Common myeloid progenitor, CD34-positive (primary cell): ENCODE data around the gene R3HDM1.
"Not testable (repeated sequence)": the region's sequence is repeated elsewhere in the genome, so short reads cannot be mapped to it uniquely, and the experiment has no call there.

ENCODE experiments used
- CTCF ChIA-PET: fragments of 350-600 bp; sonication (Branson Sonifier 250); formaldehyde crosslinking; loops from one replicate; lab custom pipeline; 2021; ENCODE audit warnings: antibody characterized with exemption; lab: Charles Lee
- POLR2A ChIA-PET: fragments of 350-600 bp; sonication (Branson Sonifier 250); formaldehyde crosslinking; loops from one replicate; lab custom pipeline; 2021; ENCODE audit warnings: antibody characterized with exemption; lab: Charles Lee
- DNase-seq, 3 donors: peaks; one replicate each; pipeline versions ENCODE4 v3.0.0 to v3.0.0-alpha.2; 2013
- H3K27ac ChIP-seq, 2 experiments: 1 replicate in 1 of 2; 2 replicates in 1 of 2; pipeline ENCODE4 v1.7.0; 2013; ENCODE audit warnings: inconsistent platforms in 2 of 2, low read length in 2 of 2, mild to moderate bottlenecking in 2 of 2, low read depth in 1 of 2, moderate library complexity in 1 of 2; ENCODE audit not compliant: severe bottlenecking in 2 of 2, insufficient read depth in 1 of 2, poor library complexity in 1 of 2
- H3K27me3 ChIP-seq, 5 experiments: replicated peaks in 2 of 5; 1 replicate in 3 of 5; 2 replicates in 2 of 5; pipeline versions ENCODE4 v1.6.1 to v1.7.0; 2013; ENCODE audit warnings: low read length in 4 of 5, mild to moderate bottlenecking in 2 of 5, moderate library complexity in 2 of 5, inconsistent platforms in 1 of 5; ENCODE audit not compliant: insufficient read depth in 5 of 5, control insufficient read depth in 4 of 5
- H3K36me3 ChIP-seq, 4 experiments: 1 replicate in 2 of 4; 2 replicates in 2 of 4; pipeline versions ENCODE4 v1.6.1 to v1.7.0; 2013; ENCODE audit warnings: low read length in 3 of 4, control low read depth in 1 of 4, mild to moderate bottlenecking in 1 of 4; ENCODE audit not compliant: control insufficient read depth in 4 of 4, insufficient read depth in 4 of 4
- H3K4me1 ChIP-seq, 4 experiments: 1 replicate in 3 of 4; 2 replicates in 1 of 4; pipeline versions ENCODE4 v1.6.1 to v1.7.1; 2013; ENCODE audit warnings: low read length in 3 of 4, mild to moderate bottlenecking in 3 of 4, control low read depth in 1 of 4, inconsistent platforms in 1 of 4, moderate library complexity in 1 of 4; ENCODE audit not compliant: control insufficient read depth in 4 of 4, insufficient read depth in 4 of 4; ENCODE audit errors: control extremely low read depth in 1 of 4
- H3K4me3 ChIP-seq, 7 experiments: 1 replicate in 4 of 7; 2 replicates in 3 of 7; pipeline versions ENCODE4 v1.5.1 to v1.7.0; 2013; ENCODE audit warnings: mild to moderate bottlenecking in 7 of 7, low read length in 6 of 7, moderate library complexity in 6 of 7, inconsistent platforms in 2 of 7, low read depth in 2 of 7, control low read depth in 1 of 7; ENCODE audit not compliant: insufficient read depth in 4 of 7, control insufficient read depth in 1 of 7; ENCODE audit errors: extremely low read depth in 1 of 7
- H3K9me3 ChIP-seq, 5 experiments: 1 replicate in 4 of 5; 2 replicates in 1 of 5; pipeline versions ENCODE4 v1.6.1 to v1.7.1; 2013; ENCODE audit warnings: low read length in 4 of 5, mild to moderate bottlenecking in 2 of 5, inconsistent platforms in 1 of 5, low read depth in 1 of 5, moderate library complexity in 1 of 5; ENCODE audit not compliant: control insufficient read depth in 4 of 5, insufficient read depth in 2 of 5; ENCODE audit errors: control extremely low read depth in 1 of 5
- WGBS: methylation state at CpG from one replicate; pipeline ENCODE4 v1.1.5; 2013; ENCODE audit not compliant: insufficient coverage; 5-methylcytosine and 5-hydroxymethylcytosine counted together

The R3HDM1 gene

DNA sequence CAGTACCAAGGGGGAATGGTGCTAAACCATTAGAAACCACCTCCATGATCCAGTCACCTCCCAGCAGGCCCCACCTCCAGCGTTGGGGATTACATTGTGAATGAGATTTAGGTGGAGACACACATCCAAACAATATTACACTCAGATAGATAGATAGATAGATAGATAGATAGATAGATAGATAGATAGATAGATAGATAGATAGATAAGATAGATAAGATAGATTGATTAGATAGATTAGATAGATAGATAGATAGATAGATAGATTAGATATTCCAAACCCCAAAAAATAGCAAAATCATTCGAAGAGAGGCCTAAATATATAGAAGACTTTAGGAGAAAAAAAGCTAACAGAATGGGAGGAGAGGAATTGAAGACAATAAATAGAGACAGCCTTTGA lies 167.6 kb downstream of the R3HDM1 start:
- Histone ChIP-seq H3K4me3 (no peak overlapping the region), H3K9me3 (no peaks in the 10 kb centered on the region), H3K27me3 (no peaks in the 10 kb centered on the region), H3K4me1 (no peaks in the 10 kb centered on the region), H3K36me3 (peaks cover 0 to 12% (median 6%) of the 10 kb centered on the region in 4 experiments), H3K27ac (no peak overlapping the region)
- ChIA-PET CTCF (interaction anchor here (1.2 kb wide), 1 partner anchor 11 kb away, joined by 6 read pairs; no protein-coding TSS in a partner anchor), POLR2A (no interaction called here)
- no peak for DNase-seq
- no CpG with 5 or more reads among the region's 2 CpGs for WGBS

DNA sequence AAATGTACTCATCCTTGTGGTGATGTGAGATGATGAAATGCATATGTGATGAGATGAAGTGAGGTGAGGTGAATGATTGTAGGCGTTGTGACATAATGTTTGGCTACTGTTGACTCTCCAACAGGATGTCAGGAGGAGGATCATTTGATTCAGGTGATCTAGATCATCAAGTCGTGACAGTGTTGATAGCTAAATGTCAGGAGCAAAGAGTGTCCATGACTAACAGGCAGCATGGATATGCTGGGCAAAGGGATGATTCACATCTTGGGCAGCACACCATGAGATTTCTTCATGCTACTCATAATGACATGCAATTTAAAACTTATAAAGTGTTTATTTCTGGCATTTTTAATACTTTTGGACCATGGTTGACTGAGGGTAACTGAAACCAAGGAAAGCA lies 170.2 kb downstream of the R3HDM1 start:
- CTCF ChIA-PET = interaction anchor here (0.8 kb wide), 1 partner anchor 697 kb away, joined by 3 read pairs; no protein-coding TSS in a partner anchor

DNA sequence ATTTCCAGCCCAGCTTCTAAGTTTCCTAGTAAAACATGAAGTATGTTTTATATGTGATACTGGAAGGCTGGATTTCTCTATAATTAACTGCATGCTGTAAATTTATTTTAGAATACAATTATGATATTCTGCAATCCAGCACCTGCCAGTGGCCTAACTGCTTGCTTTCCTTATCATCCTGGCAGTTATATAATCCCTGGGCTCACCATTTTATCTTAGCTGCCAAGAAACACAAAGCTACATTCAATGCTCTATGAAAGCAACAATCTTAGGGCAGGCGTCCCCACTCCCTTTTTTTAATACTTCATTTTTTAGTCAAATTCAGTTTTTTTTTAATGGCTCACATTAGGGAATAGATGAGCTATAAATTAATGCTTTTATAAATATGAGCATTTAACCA lies 172.0 kb downstream of the R3HDM1 start:
- Histone ChIP-seq H3K27ac (no peak overlapping the region), H3K4me3 (no peak overlapping the region), H3K27me3 (no peaks in the 10 kb centered on the region), H3K36me3 (peaks cover 0 to 5% (median 3%) of the 10 kb centered on the region in 4 experiments), H3K9me3 (no peaks in the 10 kb centered on the region), H3K4me1 (no peaks in the 10 kb centered on the region)
- POLR2A ChIA-PET = no interaction called here
- CTCF ChIA-PET = no interaction called here
- DNase-seq = no peak
- no CpG with 5 or more reads among the region's 1 CpG for WGBS

More for the DNA sequence above, 170.2 kb downstream of the R3HDM1 start:
- Histone ChIP-seq H3K36me3 (peaks cover 0 to 5% (median 3%) of the 10 kb centered on the region in 4 experiments), H3K4me1 (no peaks in the 10 kb centered on the region), H3K27me3 (no peaks in the 10 kb centered on the region), H3K27ac (no peak overlapping the region), H3K9me3 (no peaks in the 10 kb centered on the region), H3K4me3 (no peak overlapping the region)
- no peak for DNase-seq
- 90% methylated on average over 2 of the region's 2 CpGs for WGBS
- POLR2A ChIA-PET = no interaction called here

DNA sequence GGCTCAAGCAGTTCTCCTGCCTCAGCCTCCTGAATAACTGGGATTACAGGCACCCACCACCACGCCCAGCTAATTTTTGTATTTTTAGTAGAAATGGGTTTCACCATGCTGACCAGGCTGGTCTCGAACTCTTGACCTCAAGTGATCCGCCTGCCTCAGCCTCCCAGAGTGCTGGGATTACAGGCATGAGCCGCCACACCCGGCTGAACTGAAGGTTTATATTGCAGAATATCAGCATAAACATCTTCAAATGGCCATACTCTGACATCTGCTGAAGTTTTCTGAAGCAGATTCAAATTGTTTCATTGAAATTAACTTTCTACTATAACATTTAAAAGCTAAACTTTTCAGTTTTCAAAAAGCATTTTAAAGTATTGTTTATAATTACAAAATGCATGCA lies 172.8 kb downstream of the R3HDM1 start:
- not testable (repeated sequence) for H3K4me3 ChIP-seq, H3K9me3 ChIP-seq, H3K27ac ChIP-seq, DNase-seq, H3K4me1 ChIP-seq, H3K27me3 ChIP-seq, H3K36me3 ChIP-seq
- POLR2A ChIA-PET = interaction anchor here (0.6 kb wide), 1 partner anchor 16 kb away, joined by 8 read pairs; no protein-coding TSS in a partner anchor
- WGBS = 93% methylated on average over 3 of the region's 5 CpGs
- CTCF ChIA-PET = interaction anchor here (0.6 to 1.3 kb wide), 2 partner anchors 699 to 1258 kb away, joined by 3 to 4 read pairs; no protein-coding TSS in a partner anchor

DNA sequence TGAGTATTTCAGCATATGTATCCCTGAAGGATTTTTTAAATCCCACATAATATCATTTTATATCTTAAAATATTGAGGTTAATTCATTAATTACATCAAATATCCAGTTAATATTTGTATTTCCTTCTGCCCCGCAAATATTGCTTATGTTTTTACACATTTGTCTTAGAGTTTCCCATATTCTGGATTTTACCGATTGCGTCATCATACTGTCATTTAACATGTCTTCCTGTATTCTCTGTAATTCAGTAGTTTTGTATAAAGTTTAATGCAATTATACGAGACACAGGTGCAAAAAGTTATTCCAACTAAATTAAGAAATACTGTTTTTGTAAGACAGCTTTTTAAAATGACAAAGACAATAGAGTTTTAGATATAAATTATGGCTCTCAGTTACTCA lies 176.9 kb downstream of the R3HDM1 start:
- Histone ChIP-seq H3K4me1 (no peaks in the 10 kb centered on the region), H3K4me3 (no peak overlapping the region), H3K27me3 (no peaks in the 10 kb centered on the region), H3K27ac (no peak overlapping the region), H3K36me3 (peaks cover 5 to 6% (median 5%) of the 10 kb centered on the region in 4 experiments), H3K9me3 (no peaks in the 10 kb centered on the region)
- ChIA-PET POLR2A (no interaction called here), CTCF (interaction anchor here (0.7 to 4.9 kb wide), 3 partner anchors 702 to 722 kb away, joined by 3 to 50 read pairs (median 3); no protein-coding TSS in a partner anchor)
- WGBS = no CpG with 5 or more reads among the region's 4 CpGs
- no peak for DNase-seq

DNA sequence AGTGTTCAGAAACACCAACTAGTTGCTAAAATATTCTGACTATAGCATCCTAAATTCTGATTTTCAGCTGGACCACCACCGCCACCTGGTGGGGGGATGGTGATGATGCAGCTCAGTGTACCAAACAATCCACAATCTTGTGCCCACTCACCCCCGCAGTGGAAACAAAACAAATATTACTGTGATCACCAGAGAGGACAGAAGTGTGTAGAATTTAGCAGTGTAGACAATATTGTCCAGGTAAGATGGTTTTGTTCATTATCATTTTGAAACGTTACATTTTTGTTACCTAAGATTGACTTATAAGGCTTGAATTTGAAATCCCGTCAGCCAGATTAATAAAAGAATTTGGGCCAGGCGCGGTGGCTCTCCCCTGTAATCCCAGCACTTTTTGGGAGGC lies 178.7 kb downstream of the R3HDM1 start:
- Histone ChIP-seq H3K9me3 (no peaks in the 10 kb centered on the region), H3K36me3 (peaks cover 5 to 14% (median 7%) of the 10 kb centered on the region in 4 experiments), H3K27me3 (no peaks in the 10 kb centered on the region), H3K4me3 (no peak overlapping the region), H3K27ac (no peak overlapping the region), H3K4me1 (no peaks in the 10 kb centered on the region)
- POLR2A ChIA-PET = interaction anchor here (0.5 kb wide), 1 partner anchor 18 kb away, joined by 5 read pairs; no protein-coding TSS in a partner anchor
- CTCF ChIA-PET = interaction anchor here (0.6 to 4.9 kb wide), 14 partner anchors 10 to 1296 kb away, joined by 3 to 50 read pairs (median 4); no protein-coding TSS in a partner anchor
- WGBS = 80% methylated on average over 5 of the region's 6 CpGs
- peak; percentile 34 to 78 (median 67) for DNase-seq

DNA sequence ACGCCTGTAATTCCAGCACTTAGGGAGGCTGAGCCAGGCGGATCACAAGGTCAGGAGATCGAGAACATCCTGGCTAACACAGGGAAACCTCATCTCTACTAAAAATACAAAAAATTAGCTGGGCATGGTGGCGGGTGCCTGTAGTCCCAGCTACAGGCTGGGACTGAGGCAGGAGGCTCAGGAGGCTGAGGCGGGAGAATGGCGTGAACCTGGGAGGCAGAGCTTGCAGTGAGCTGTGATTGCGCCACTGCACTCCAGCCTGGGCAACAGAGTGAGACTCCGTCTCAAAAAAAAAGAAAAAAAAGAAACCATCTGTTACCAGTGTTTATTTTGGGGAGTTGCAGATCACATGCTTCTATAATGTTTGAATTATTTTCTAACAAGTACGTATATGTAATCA lies 183.8 kb downstream of the R3HDM1 start:
- CTCF ChIA-PET = interaction anchor here (1.0 kb wide), 1 partner anchor 82 kb away, joined by 3 read pairs; no protein-coding TSS in a partner anchor
- POLR2A ChIA-PET, H3K27me3 ChIP-seq, DNase-seq, H3K9me3 ChIP-seq, H3K4me1 ChIP-seq, H3K27ac ChIP-seq, H3K4me3 ChIP-seq: not testable (repeated sequence)
- H3K36me3 ChIP-seq = peaks cover 8 to 33% (median 24%) of the 10 kb centered on the region in 4 experiments
- WGBS = 97% methylated on average over 5 of the region's 9 CpGs
